ENCODE measurements around the gene ZFP92.

ZFP92 gene

DNA sequence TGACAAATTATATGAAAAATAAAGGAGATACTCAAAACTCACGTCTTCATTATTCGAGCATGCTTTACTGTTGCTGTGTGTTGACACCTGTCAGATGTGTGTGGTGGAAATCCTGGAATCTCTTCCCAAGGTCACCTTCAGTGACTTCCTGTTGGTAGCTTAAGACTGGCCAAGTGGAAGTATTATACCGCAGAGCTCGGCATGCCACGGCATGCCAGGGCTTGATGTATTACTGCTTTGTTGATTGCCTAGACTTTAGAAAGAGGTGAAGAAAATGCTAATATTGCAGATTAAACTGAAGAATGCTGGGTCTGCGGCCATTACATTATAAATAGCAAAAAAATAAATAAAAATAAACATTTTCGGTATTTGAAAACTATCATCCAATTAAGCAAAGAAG lies 30.0 kb downstream of the ZFP92 start:
- no peak for DNase-seq

- no peak for DNase-seq
Measured at GRCh38 chrX:153441981-153442380, 30.7 kb downstream of the ZFP92 start.

DNA sequence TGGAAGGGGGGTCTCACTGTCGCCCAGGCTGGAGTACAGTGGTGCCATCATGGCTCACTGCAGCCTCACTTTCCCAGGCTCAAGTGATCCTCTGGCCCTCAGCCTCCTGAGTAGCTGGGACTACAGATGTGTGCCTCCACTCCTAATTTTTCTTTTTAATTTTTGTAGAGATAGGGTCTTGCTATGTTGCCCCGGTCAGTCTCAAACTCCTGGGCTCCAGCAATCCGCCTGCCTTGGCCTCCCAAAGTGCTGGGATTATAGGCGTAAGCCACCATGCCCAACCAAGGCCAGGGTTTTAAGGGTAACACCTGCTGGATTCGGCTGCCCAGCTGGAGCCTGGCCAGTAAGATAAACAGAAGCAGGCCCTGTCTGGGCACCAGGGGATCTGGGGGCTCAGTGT lies 31.2 kb downstream of the ZFP92 start:
- no peak for DNase-seq

DNA sequence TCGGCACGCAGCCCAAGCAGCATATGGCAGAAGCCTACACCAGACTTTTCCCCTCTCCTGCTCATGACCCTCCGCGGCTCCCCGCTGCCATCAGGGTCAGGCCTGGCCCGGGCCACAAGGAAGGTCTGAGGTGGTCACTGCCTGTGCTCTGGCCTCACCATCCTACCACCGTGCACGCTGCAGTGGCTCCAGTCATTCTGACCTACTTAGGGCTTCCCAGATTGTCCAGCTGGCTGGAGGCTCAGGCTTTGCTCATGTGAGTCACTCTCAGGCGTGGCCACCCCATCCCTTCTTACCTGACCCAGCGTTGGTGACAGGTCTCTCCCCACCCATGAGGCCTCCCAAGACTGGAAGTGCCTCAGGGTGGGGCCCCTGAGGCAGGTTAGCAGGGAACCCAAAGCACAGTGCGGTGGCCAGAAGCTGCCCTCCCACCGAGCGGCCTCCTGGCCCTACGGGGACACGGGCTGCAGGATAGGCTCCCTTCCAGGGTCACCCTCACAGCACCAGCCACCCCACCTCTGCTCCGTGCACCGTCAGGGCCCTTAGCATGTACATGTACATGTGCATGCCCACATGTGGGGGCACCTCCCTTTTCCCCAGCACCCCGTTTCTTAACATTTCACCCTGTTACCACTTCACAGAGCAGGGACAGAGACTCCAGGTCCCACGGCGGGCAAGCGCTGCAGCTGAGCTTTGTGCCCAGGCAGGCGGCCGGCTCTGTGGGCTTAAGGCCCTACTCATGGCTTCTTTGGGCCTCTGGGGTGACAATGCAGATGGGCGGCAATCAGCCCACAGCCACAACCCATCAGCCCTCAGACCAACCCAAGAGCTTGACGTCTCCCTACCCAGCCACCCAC lies 32.4 kb downstream of the ZFP92 start:
- DNase-seq: no peak

DNA sequence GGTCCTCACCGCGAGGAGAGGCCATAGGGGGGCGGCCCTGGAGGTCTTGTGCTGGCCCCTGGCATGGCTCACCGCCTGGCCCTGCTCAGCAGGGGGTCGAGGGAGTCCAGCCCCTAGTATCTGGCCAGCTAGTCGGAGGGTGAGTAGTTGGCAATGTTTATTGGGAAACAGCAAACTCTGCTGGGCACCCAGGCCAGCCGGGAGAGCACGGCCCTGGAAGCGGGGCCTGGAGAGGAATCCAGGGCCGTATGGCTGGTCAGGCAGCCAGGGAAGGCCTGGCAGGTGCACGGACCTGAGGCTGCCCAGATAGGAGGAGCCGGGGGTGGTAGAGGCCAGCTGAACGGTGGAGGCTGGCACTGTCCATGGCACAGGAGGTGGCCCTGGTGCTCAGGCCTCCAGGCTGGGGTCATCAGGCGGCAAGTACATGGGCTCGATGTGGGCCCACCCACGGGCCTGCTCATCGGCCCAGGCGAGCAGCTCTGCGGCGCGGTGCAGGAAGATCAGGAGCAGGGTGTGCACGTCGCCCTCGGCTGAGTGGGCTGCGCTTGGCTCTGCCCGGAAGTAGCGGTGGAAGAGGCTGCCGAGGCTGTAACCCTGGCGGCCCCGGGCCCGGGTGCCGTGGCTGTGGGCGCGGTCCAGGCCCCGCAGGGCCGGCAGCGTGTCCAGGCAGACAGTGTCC lies 33.2 kb downstream of the ZFP92 start:
- no peak for DNase-seq

GRCh38 chrX:153445106-153445855 lies 34.0 kb downstream of the ZFP92 start:
- no peak for DNase-seq

DNA sequence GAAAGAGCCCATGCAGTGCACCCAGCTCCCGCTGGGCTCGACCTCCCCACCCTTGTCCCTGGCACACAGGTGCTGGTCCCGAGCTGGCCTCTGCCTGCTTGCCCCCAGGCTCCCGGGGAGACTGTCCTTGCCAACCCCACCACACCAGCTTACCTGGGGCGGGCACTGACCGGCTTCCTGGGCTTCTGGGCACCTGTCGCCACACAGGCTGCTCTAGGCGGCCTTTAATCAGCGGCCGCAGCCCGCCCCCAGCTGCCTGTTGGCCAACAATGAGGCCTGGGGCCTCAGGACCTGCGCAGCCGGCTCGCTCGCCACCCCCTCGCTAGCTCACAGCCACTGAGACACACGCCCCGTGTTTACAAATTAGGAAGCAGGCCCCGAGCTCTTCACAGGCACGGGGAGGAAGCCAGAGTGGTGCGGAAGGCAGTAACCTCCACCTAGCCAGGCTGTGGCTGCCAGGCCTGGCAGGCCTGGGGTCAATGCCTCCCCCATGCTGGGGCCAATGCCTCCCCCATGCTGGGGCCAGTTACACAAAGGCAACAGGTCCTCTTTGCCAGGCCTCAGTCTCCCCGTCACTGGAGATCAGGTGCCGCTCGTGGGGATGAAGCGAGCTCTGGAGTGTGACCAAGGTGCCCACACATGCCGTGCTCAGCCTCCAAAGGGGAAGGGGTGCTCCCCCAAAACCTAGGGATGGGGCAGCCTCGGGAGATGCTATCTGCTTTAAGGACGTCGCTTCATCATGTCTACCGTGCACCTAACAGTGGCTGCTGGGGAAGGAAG lies 34.8 kb downstream of the ZFP92 start, which contains the start of gene TREX2:
TSS of gene TREX2 (minus strand) at position 201 of the 780 bp plus-strand sequence. CDS start 626 bp downstream, outside the sequence.
- no peak for DNase-seq

GRCh38 chrX:153446636-153446936 lies 35.3 kb downstream of the ZFP92 start:
- DNase-seq: no peak

GRCh38 chrX:153446950-153447580 lies 35.8 kb downstream of the ZFP92 start:
- DNase-seq: no peak

- no peak for DNase-seq
Measured at GRCh38 chrX:153447581-153447960, 36.3 kb downstream of the ZFP92 start.

GRCh38 chrX:153448556-153449367 lies 37.5 kb downstream of the ZFP92 start:
- no peak for DNase-seq

DNA sequence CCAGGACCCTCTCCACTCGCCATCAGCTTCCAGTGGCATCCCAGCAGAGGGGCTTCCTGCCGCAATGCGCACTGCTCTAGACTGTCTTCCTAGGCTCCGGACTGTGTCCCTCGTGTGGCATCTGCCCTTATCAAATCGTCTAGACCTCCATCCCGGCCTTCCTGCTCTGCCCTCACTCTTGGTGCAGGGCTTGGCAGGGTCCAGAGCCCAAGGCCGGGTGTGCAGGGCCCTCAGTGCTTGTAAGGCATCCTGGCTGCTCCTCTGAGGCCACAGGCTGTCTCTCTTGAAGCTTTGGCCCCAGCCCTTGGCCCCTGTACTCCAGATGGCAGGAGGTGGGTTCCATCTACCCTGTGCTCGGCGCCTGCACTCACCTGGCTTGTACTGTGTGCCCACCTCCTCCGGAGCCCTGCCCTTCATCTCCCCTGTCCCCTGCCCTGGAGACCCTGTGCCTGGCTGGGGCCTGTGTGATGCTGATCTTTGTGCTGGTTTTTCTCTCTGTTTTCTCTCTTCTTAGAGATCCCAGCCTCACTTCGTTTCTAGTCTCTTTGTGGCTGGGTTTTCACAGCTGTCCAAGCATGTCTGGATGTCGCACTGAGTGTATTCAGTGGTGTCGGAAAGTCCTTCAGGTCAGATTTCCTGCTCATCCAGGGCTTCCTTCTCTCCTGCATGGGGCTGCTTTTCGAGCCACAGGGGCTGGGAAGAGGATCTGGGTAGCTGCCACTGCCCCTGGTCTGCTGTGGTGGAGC lies 38.3 kb downstream of the ZFP92 start:
- no peak for DNase-seq

- DNase-seq: no peak
Measured at GRCh38 chrX:153450114-153450948, 39.1 kb downstream of the ZFP92 start.

DNA sequence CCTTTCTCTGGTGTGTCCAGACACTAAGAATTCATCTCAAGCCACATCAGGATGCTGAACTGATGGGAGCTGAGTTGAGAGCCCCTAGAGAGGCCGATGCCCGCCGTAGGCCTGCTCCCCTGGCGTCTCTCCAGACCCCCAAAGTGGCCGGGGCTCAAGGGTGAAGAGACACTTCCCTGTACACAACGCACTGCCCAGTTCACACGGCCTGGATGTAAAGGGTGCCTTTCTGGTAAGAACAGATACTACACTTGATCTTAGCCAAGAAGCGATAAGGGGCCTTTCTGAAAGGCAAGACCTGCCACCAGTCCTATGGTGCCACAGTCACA lies 39.6 kb downstream of the ZFP92 start:
- DNase-seq: no peak

DNA sequence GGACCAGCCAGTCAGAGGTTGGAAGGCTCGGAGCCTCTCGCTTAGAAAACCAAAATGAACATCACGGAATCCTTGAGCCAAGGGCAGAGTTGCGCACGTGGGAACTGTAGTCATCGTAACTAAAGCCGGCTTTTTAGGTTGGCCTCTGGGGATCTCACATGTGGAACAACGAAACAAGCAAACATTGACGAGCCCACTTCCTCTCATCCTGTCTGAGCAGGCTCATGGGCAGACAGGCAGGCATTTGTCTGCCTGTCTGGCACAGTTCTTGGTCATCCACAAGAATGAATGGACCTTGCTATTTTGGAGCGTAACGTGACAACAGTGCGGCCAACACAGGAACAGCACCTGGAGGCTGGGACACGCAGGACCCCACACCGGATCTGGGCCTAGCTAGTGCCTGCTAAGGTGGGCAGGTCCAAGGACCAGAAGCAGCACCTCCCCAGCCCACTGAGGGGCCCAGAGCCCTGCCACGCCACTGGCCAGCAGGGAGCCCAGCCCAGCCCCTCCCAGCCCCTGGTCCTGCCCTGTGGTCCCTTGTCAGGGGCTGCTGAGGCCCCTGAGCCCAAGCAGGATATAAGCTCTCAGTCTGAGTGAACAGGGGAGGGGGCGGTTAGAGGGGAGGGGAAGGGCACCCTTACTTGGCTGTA lies 43.8 kb downstream of the ZFP92 start:
- no peak for DNase-seq

- no peak for DNase-seq
Measured at GRCh38 chrX:153455571-153455970, 44.3 kb downstream of the ZFP92 start.

DNA sequence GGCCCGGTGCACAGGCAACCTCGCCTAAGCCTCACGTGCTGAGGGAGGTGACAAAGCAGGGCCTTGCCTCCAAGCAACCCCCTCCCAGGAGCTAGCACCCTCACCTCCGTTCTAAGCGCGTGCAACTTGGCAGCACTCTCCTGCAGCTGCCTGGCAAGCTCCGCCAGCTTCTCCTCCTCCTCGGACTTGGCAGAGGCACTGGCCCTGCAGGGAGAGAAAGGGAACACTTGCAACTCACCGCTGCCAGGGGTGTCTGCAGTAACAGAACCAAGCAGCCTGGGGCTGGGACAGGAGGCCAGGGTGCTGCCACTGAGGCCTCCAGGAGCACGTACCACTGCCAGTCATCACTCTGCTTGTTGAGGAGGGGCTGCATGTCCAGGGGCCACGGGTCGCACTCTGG lies 44.9 kb downstream of the ZFP92 start:
- DNase-seq: no peak

DNA sequence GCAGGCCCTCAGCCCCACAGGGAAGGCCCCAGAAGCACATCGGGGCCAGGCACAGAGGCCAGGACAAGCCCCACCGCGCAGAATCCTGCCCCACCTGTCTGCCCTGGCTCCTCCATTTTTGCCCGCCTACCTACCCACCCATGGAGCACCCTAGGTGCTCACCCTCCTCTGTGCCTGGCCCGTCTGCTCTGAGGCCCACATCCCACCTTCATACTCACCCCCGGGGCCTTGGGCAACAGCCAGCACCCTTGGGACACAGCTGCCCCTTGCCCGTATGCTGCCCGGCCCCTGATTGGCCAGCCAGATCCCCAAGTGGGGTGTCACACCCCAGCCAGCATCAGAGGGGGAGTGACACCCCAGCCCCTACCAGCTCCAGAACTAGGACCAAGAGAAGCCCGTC lies 45.4 kb downstream of the ZFP92 start:
- no peak for DNase-seq

DNA sequence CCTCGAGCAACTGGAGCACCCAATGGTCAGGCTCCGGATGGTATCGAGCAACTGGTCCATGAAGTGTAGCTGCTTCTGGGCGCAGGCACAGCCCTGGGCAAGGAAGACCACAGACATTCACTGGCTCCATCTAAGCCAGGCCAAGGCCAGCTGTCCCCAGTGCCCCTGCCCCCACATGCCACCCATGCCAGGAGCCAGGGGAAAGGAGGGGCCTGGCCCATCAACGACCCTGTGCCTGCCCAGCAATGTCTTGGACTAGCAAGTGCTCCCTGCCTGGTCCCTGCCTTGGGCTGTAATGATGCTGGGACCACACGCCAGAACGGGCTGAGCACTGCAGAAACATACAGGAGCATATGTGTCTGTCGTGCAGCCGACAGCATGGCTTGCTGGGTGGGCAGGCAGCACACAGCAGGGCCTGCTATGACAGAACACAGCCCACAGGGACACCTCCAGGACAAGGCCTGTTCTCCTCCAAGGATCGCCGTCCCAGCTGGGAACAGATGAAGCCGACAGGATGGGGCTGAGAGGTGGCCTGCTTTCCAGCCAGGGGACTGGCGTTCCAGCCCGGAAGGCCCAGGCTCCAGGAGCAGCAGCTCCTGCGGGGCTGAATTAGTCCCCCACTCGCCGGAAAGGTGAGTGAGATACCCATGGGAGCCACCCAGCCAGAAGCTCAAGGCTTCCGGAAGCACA lies 46.0 kb downstream of the ZFP92 start:
- DNase-seq: no peak
